Measurements from ENCODE around the gene MBNL1.
"Not testable (repeated sequence)": the region's sequence is repeated elsewhere in the genome, so short reads cannot be mapped to it uniquely, and the experiment has no call there.

MBNL1 gene

GRCh38 chr3:152394246-152394645 lies 125.5 kb downstream of the MBNL1 start:
- H3K27ac ChIP-seq: no peak overlapping the region
- TF ChIP-seq ZFX (IDR thresholded peaks at IDR 0.05; ENCODE audit: borderline replicate concordance): no peak
- TF ChIP-seq CTCF (IDR thresholded peaks at IDR 0.05): no peak

- no peak overlapping the region for H3K27ac ChIP-seq
- TF ChIP-seq CTCF (IDR thresholded peaks at IDR 0.05) (no peak), ZFX (IDR thresholded peaks at IDR 0.05; ENCODE audit: borderline replicate concordance) (no peak)
Measured at GRCh38 chr3:152395764-152396163, 127.0 kb downstream of the MBNL1 start.

- no peak overlapping the region for H3K27ac ChIP-seq
- TF ChIP-seq ZFX (IDR thresholded peaks at IDR 0.05; ENCODE audit: borderline replicate concordance) (no peak), CTCF (IDR thresholded peaks at IDR 0.05) (no peak)
Measured at GRCh38 chr3:152396867-152397266, 128.1 kb downstream of the MBNL1 start.

- not testable (repeated sequence) for H3K27ac ChIP-seq
Measured at GRCh38 chr3:152397348-152397747, 128.6 kb downstream of the MBNL1 start.

- no peak overlapping the region for H3K27ac ChIP-seq
- no peak for TF ChIP-seq CTCF (IDR thresholded peaks at IDR 0.05)
- no peak for TF ChIP-seq ZFX (IDR thresholded peaks at IDR 0.05; ENCODE audit: borderline replicate concordance)
Measured at GRCh38 chr3:152398495-152398894, 129.8 kb downstream of the MBNL1 start.

- TF ChIP-seq CTCF (IDR thresholded peaks at IDR 0.05) (no peak), ZFX (IDR thresholded peaks at IDR 0.05; ENCODE audit: borderline replicate concordance) (no peak)
- no peak overlapping the region for H3K27ac ChIP-seq
Measured at GRCh38 chr3:152399374-152399773, 130.6 kb downstream of the MBNL1 start.

- TF ChIP-seq ZFX (IDR thresholded peaks at IDR 0.05; ENCODE audit: borderline replicate concordance): no peak
- TF ChIP-seq CTCF (IDR thresholded peaks at IDR 0.05): no peak
- H3K27ac ChIP-seq: no peak overlapping the region
Measured at GRCh38 chr3:152400887-152401286, 132.2 kb downstream of the MBNL1 start.

GRCh38 chr3:152402695-152403451 lies 134.1 kb downstream of the MBNL1 start:
- H3K27ac ChIP-seq: no peak overlapping the region; the same call in 1 of the 2 replicates
- TF ChIP-seq ZFX (IDR thresholded peaks at IDR 0.05; ENCODE audit: borderline replicate concordance) (no peak), CTCF (IDR thresholded peaks at IDR 0.05) (no peak)
